Measurements from ENCODE around the gene CST3. TPM values are rescaled to one million over a fixed set of nuclear protein-coding genes. Genes with fewer than 3 reads are reported as not detected.
A peak's percentile ranks its signal among the peaks of the same experiment; 100 is the strongest.

CST3 gene
- total RNA-seq, 1 experiment from 2014 or later, result 777 TPM

DNA sequence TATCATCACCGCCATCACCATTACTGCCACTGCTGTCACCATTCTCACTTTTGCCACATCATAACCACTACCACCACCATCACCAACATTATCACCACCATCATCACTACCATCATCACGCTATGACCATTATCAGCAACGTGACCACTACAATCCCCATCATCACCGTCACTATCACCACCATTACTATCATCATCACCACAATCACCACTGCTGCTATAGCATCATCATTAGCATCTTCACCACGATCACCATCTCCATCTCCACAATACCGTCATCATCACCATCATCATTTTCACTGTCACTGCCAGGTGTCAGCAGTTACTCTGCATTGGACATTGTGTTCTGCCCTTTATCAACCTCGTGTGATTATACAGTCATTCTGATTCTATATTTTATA, 32.1 kb upstream of the CST3 start:
- Histone ChIP-seq H3K4me3 (ENCODE audit: low read depth, low read length) (no peak overlapping the region), H3K9me3 (no peaks in the 10 kb centered on the region), H3K4me1 (peaks cover 13% of the 10 kb centered on the region), H3K27me3 (replicated peaks; ENCODE audit: control insufficient read depth, insufficient read depth, low read length) (no peaks in the 10 kb centered on the region), H3K36me3 (ENCODE audit: control insufficient read depth, insufficient read depth, low read length) (no peaks in the 10 kb centered on the region)
- H3K27me3 Mint-ChIP-seq (ENCODE audit: insufficient read depth, unreplicated experiment), result no peaks in the 10 kb centered on the region
- H3K4me3 Mint-ChIP-seq (ENCODE audit: unreplicated experiment), result no peak overlapping the region
- POLR2A ChIA-PET, result no interaction called here
- H3K9me3 Mint-ChIP-seq (ENCODE audit: unreplicated experiment), result peaks cover 9% of the 10 kb centered on the region
- peaks cover 7% of the 10 kb centered on the region for H3K4me1 Mint-ChIP-seq (ENCODE audit: low read depth, unreplicated experiment)
- no peak overlapping the region for H3K27ac Mint-ChIP-seq (ENCODE audit: unreplicated experiment)
- TF ChIP-seq, protein P1, sequence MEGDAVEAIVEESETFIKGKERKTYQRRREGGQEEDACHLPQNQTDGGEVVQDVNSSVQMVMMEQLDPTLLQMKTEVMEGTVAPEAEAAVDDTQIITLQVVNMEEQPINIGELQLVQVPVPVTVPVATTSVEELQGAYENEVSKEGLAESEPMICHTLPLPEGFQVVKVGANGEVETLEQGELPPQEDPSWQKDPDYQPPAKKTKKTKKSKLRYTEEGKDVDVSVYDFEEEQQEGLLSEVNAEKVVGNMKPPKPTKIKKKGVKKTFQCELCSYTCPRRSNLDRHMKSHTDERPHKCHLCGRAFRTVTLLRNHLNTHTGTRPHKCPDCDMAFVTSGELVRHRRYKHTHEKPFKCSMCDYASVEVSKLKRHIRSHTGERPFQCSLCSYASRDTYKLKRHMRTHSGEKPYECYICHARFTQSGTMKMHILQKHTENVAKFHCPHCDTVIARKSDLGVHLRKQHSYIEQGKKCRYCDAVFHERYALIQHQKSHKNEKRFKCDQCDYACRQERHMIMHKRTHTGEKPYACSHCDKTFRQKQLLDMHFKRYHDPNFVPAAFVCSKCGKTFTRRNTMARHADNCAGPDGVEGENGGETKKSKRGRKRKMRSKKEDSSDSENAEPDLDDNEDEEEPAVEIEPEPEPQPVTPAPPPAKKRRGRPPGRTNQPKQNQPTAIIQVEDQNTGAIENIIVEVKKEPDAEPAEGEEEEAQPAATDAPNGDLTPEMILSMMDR (IDR thresholded peaks at IDR 0.05; ENCODE audit: insufficient read depth in 1 of 2, low read depth in 1 of 2, low read length in 1 of 2, severe bottlenecking in 1 of 2, unreplicated experiment in 1 of 2), result no peak
- no peak for DNase-seq
- CTCF ChIA-PET, result no interaction called here
- no TSS peak for BruUV-seq (replicated peaks)
- intact Hi-C loops (cut with micrococcal nuclease; ENCODE audit: unreplicated experiment), result loop anchor here (2.0 to 10.0 kb wide), 4 partner anchors 25 to 267 kb away; partner anchors contain the start of gene CST1
- H3K36me3 Mint-ChIP-seq (ENCODE audit: insufficient read depth, unreplicated experiment), result no peaks in the 10 kb centered on the region

DNA sequence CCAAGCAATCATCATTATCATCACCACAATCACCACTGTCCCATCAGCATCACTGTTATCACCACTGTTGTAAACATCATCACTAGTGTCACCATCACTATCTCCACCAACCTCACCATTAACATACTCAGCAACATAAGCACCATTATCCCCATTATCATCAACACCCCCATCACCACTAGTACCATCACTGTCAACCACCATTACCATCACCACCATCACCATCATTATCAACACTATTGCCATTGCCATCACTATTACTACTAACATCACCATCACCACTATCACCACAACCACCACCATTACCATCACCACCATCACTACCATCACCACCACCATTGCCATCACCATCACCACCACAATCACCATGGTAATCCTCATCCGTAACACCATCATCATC, 31.6 kb upstream of the CST3 start:
- H3K4me3 ChIP-seq (ENCODE audit: low read depth, low read length), result no peak overlapping the region
- ChIA-PET POLR2A (interaction anchor here (0.6 kb wide), 1 partner anchor 834 kb away, joined by 3 read pairs; no protein-coding TSS in a partner anchor), CTCF (interaction anchor here (0.6 to 1.7 kb wide), 9 partner anchors 20 to 1366 kb away, joined by 3 to 10 read pairs (median 4); partner anchors contain the start of genes CST3 and CST5)
- no peak for DNase-seq
- no peaks in the 10 kb centered on the region for H3K27me3 Mint-ChIP-seq (ENCODE audit: insufficient read depth, unreplicated experiment)
- no peaks in the 10 kb centered on the region for H3K9me3 ChIP-seq
- H3K36me3 Mint-ChIP-seq (ENCODE audit: insufficient read depth, unreplicated experiment), result no peaks in the 10 kb centered on the region
- H3K9me3 Mint-ChIP-seq (ENCODE audit: unreplicated experiment), result peaks cover 9% of the 10 kb centered on the region
- H3K36me3 ChIP-seq (ENCODE audit: control insufficient read depth, insufficient read depth, low read length), result no peaks in the 10 kb centered on the region
- no TSS peak for BruUV-seq (replicated peaks)
- no peaks in the 10 kb centered on the region for H3K27me3 ChIP-seq (replicated peaks; ENCODE audit: control insufficient read depth, insufficient read depth, low read length)
- intact Hi-C loops (cut with micrococcal nuclease; ENCODE audit: unreplicated experiment), result loop anchor here (2.0 to 10.0 kb wide), 4 partner anchors 25 to 267 kb away; partner anchors contain the start of gene CST1
- H3K4me1 Mint-ChIP-seq (ENCODE audit: low read depth, unreplicated experiment), result peaks cover 13% of the 10 kb centered on the region
- TF ChIP-seq, protein P1 (IDR thresholded peaks at IDR 0.05; ENCODE audit: insufficient read depth in 1 of 2, low read depth in 1 of 2, low read length in 1 of 2, severe bottlenecking in 1 of 2, unreplicated experiment in 1 of 2), result no peak
- H3K4me1 ChIP-seq, result peaks cover 18% of the 10 kb centered on the region
- H3K4me3 Mint-ChIP-seq (ENCODE audit: unreplicated experiment), result no peak overlapping the region
- H3K27ac Mint-ChIP-seq (ENCODE audit: unreplicated experiment), result no peak overlapping the region

DNA sequence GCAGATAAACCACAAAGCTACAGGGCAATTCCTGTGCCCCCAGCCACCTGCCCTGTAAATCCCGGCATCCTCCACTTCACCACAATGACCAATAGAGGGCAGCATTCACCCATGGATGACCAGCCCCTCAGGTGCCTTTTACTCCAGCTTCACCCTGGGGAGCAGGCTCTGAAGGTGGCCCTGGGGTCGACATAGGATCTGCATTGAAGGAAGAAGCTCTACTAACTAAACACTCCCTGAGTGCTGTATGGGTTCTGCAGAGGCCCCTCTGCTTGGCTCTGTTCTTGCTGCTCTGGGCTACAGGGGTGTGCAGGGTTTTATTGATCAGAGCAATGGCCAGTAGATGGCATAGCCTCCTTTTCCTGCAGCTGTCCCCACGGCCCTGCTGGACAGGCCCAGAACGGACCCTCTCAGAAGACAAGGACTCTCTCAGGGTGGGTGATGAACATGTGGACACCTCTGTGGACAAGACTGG, 30.8 kb upstream of the CST3 start:
- Mint-ChIP-seq H3K27me3 (ENCODE audit: insufficient read depth, unreplicated experiment) (no peaks in the 10 kb centered on the region), H3K36me3 (ENCODE audit: insufficient read depth, unreplicated experiment) (no peaks in the 10 kb centered on the region), H3K9me3 (ENCODE audit: unreplicated experiment) (peaks cover 6% of the 10 kb centered on the region), H3K27ac (ENCODE audit: unreplicated experiment) (no peak overlapping the region), H3K4me3 (ENCODE audit: unreplicated experiment) (no peak overlapping the region), H3K4me1 (ENCODE audit: low read depth, unreplicated experiment) (peaks cover 16% of the 10 kb centered on the region)
- H3K9me3 ChIP-seq, result no peaks in the 10 kb centered on the region
- H3K36me3 ChIP-seq (ENCODE audit: control insufficient read depth, insufficient read depth, low read length), result no peaks in the 10 kb centered on the region
- no peaks in the 10 kb centered on the region for H3K27me3 ChIP-seq (replicated peaks; ENCODE audit: control insufficient read depth, insufficient read depth, low read length)
- POLR2A ChIA-PET, result interaction anchor here (0.6 kb wide), 2 partner anchors 25 to 833 kb away, joined by 3 read pairs; no protein-coding TSS in a partner anchor
- no TSS peak for BruUV-seq (replicated peaks)
- no peak overlapping the region for H3K4me3 ChIP-seq (ENCODE audit: low read depth, low read length)
- TF ChIP-seq, protein P1 (IDR thresholded peaks at IDR 0.05; ENCODE audit: insufficient read depth in 1 of 2, low read depth in 1 of 2, low read length in 1 of 2, severe bottlenecking in 1 of 2, unreplicated experiment in 1 of 2), result peak; percentile 75 to 97
- intact Hi-C loops (cut with micrococcal nuclease; ENCODE audit: unreplicated experiment), result loop anchor here (1.0 to 10.0 kb wide), 7 partner anchors 26 to 268 kb away; partner anchors contain the start of gene CST1
- CTCF ChIA-PET, result interaction anchor here (0.6 to 1.7 kb wide), 13 partner anchors 24 to 1365 kb away, joined by 3 to 10 read pairs (median 4); partner anchors contain the start of genes CST3 and CST5
- peak; percentile 84 to 87 for DNase-seq
- H3K4me1 ChIP-seq, result peaks cover 20% of the 10 kb centered on the region

All from Caco-2 (cell line).